ENCODE data around the gene OR7C1. TPM values are rescaled to one million over a fixed set of nuclear protein-coding genes. Genes with fewer than 3 reads are reported as not detected.
"Not testable (repeated sequence)": the region's sequence is repeated elsewhere in the genome, so short reads cannot be mapped to it uniquely, and the experiment has no call there.

OR7C1 gene
- total and polyA plus RNA-seq, 10 of the 15 experiments (the other 5 are each of a cell fraction or from before 2014, with no cell fraction given) = 0.04 to 0.06 TPM; not detected in 8

- no peak for TF ChIP-seq RAD51 (IDR thresholded peaks at IDR 0.05)
- TF ChIP-seq PBX3 (IDR thresholded peaks at IDR 0.05; ENCODE audit: insufficient replicate concordance, low read depth, low read length) = no peak
These were observed 59.0 kb downstream of the OR7C1 start (continued) for GRCh38 chr19:14775869-14776586.

GRCh38 chr19:14775326-14775725 is 59.7 kb downstream of the OR7C1 start:
- RAD21 ChIA-PET (ENCODE audit: unreplicated experiment); H3K9me3 ChIP-seq (replicated peaks; ENCODE audit: control insufficient read depth, insufficient read depth, low read length); H3K4me1 ChIP-seq (ENCODE audit: control insufficient read depth, insufficient read depth, low read length); H3K27me3 ChIP-seq (replicated peaks in 1 of 2; ENCODE audit: control insufficient read depth in 2 of 2, insufficient read depth in 2 of 2, low read length in 1 of 2); H3K27ac ChIP-seq (ENCODE audit: control insufficient read depth, insufficient read depth); DNase-seq (ENCODE audit: low read depth, low spot score); CTCF ChIA-PET; in situ Hi-C loops (cut with MboI); H3K36me3 ChIP-seq (ENCODE audit: control insufficient read depth in 2 of 2, insufficient read depth in 2 of 2, low read length in 1 of 2); intact Hi-C loops (cut with micrococcal nuclease; ENCODE audit: unreplicated experiment); H3K79me2 ChIP-seq (ENCODE audit: control insufficient read depth, insufficient read depth, low read length); ATAC-seq; H4K20me1 ChIP-seq (ENCODE audit: control insufficient read depth, insufficient read depth); BruUV-seq (replicated peaks); SMC1A ChIA-PET (ENCODE audit: uncharacterized antibody, unreplicated experiment); FAIRE-seq; H3K9ac ChIP-seq (ENCODE audit: control insufficient read depth, insufficient read depth, low read length); POLR2A ChIA-PET; H2AFZ ChIP-seq (ENCODE audit: control insufficient read depth, low read depth, low read length): not testable (repeated sequence)
- peak overlapping the region; percentile 63; the same call in 1 of the 2 replicates for H3K4me3 ChIP-seq
- peak overlapping the region; percentile 72; the same call in 1 of the 2 replicates for H3K4me2 ChIP-seq (ENCODE audit: control insufficient read depth, insufficient read depth)
- WGBS (ENCODE audit: insufficient coverage, insufficient replicate concordance, low lambda C conversion rate, missing lambda C conversion rate) = 37% methylated on average over 8 of the region's 8 CpGs

GRCh38 chr19:14774373-14774772 is 60.6 kb downstream of the OR7C1 start:
- Histone ChIP-seq H3K4me1 (ENCODE audit: control insufficient read depth, insufficient read depth, low read length) (peaks cover 4% of the 10 kb centered on the region), H3K27ac (ENCODE audit: control insufficient read depth, insufficient read depth) (no peak overlapping the region), H2AFZ (ENCODE audit: control insufficient read depth, low read depth, low read length) (no peak overlapping the region), H3K9ac (ENCODE audit: control insufficient read depth, insufficient read depth, low read length) (no peak overlapping the region), H3K27me3 (replicated peaks in 1 of 2; ENCODE audit: control insufficient read depth in 2 of 2, insufficient read depth in 2 of 2, low read length in 1 of 2) (no peaks in the 10 kb centered on the region), H3K36me3 (ENCODE audit: control insufficient read depth in 2 of 2, insufficient read depth in 2 of 2, low read length in 1 of 2) (no peaks in the 10 kb centered on the region), H3K4me2 (ENCODE audit: control insufficient read depth, insufficient read depth) (no peak overlapping the region), H3K4me3 (no peak overlapping the region), H3K9me3 (replicated peaks; ENCODE audit: control insufficient read depth, insufficient read depth, low read length) (no peaks in the 10 kb centered on the region), H4K20me1 (ENCODE audit: control insufficient read depth, insufficient read depth) (no peaks in the 10 kb centered on the region), H3K79me2 (ENCODE audit: control insufficient read depth, insufficient read depth, low read length) (no peaks in the 10 kb centered on the region)
- in situ Hi-C loops (cut with MboI) = no loop called here
- ATAC-seq (no peak), DNase-seq (ENCODE audit: low read depth, low spot score) (no peak), FAIRE-seq (no peak)
- SMC1A ChIA-PET (ENCODE audit: uncharacterized antibody, unreplicated experiment) = no interaction called here
- intact Hi-C loops (cut with micrococcal nuclease; ENCODE audit: unreplicated experiment) = no loop called here
- WGBS (ENCODE audit: insufficient coverage, insufficient replicate concordance, low lambda C conversion rate, missing lambda C conversion rate) = 54% methylated on average over 10 of the region's 10 CpGs
- CTCF ChIA-PET = no interaction called here
- RAD21 ChIA-PET (ENCODE audit: unreplicated experiment) = no interaction called here
- no TSS peak for BruUV-seq (replicated peaks)
- POLR2A ChIA-PET = no interaction called here
- TF ChIP-seq POLR2A (IDR thresholded peaks at IDR 0.05; ENCODE audit: low read depth, low read length) (no peak), RCOR1 (conservative IDR thresholded peaks at IDR 0.05; ENCODE audit: low read depth, low read length) (no peak), ZNF24 (IDR thresholded peaks at IDR 0.05) (no peak), SMC3 (IDR thresholded peaks at IDR 0.05; ENCODE audit: borderline replicate concordance, low read length) (no peak), FOXK2 (IDR thresholded peaks at IDR 0.05) (no peak), IKZF2 (IDR thresholded peaks at IDR 0.05) (no peak), KAT2A (conservative IDR thresholded peaks at IDR 0.05; ENCODE audit: control insufficient read depth, low read depth, low read length) (no peak), BMI1 (IDR thresholded peaks at IDR 0.05; ENCODE audit: borderline replicate concordance) (no peak), POLR2AphosphoS2 (IDR thresholded peaks at IDR 0.05; ENCODE audit: low read depth, low read length) (no peak), MXI1 (IDR thresholded peaks at IDR 0.05; ENCODE audit: low read depth, low read length) (no peak), NKRF (conservative IDR thresholded peaks at IDR 0.05) (no peak), ZNF274 (IDR thresholded peaks at IDR 0.05; ENCODE audit: insufficient read depth, insufficient read length) (no peak), BACH1 (IDR thresholded peaks at IDR 0.05; ENCODE audit: borderline replicate concordance) (no peak)

All from GM12878 (cell line).